ENCODE results near the gene UNC5C.

UNC5C gene

DNA sequence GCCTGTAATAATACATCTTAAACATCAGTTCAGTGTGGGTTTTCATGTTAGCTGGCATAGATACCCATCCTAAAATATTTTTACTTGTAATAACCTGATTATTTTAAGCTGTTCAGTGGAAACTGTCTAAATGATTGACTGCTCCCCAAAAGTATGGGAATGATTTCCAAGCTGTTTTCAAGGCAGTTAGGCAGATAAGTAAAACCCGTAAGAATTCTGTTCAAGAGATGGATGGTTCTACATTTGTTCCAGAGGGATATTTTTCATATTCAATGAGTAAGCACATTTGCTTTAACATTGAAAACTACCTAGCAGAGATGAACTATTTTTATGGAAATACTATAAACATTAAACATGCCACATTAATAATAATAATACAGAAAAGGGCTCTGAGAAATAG lies 161.1 kb downstream of the UNC5C start:
- H3K27me3 ChIP-seq (ENCODE audit: insufficient read depth, poor library complexity, severe bottlenecking) = no peaks in the 10 kb centered on the region

DNA sequence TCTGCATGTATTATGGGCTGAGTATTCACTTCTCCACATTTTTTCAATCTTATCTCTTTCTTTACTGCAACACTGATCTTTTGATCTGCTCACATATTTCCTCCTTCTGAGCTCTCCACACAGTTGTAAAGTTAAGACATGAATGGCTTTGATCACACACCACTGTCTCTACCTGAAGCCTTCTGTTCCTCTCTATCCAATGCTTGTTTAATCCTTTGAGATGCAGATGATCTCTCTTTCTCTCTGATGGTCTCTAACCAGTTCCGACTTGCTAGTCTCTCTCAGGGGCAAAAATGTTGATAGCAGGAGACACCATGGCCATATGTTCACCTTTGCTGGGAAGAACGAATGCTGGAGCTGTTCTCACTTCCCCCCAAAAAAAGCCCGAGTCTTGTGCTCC lies 162.4 kb downstream of the UNC5C start:
- H3K27me3 ChIP-seq (ENCODE audit: insufficient read depth, poor library complexity, severe bottlenecking) = no peaks in the 10 kb centered on the region
- DNase-seq (ENCODE audit: low spot score) (no peak), ATAC-seq (ENCODE audit: low read depth) (no peak)
- no peaks in the 10 kb centered on the region for H3K36me3 ChIP-seq (ENCODE audit: low read depth)
- no peaks in the 10 kb centered on the region for H3K4me1 ChIP-seq (ENCODE audit: insufficient read depth, poor library complexity, severe bottlenecking)
- no peak overlapping the region for H3K27ac ChIP-seq (ENCODE audit: poor library complexity, severe bottlenecking)
- TF ChIP-seq, protein P1, sequence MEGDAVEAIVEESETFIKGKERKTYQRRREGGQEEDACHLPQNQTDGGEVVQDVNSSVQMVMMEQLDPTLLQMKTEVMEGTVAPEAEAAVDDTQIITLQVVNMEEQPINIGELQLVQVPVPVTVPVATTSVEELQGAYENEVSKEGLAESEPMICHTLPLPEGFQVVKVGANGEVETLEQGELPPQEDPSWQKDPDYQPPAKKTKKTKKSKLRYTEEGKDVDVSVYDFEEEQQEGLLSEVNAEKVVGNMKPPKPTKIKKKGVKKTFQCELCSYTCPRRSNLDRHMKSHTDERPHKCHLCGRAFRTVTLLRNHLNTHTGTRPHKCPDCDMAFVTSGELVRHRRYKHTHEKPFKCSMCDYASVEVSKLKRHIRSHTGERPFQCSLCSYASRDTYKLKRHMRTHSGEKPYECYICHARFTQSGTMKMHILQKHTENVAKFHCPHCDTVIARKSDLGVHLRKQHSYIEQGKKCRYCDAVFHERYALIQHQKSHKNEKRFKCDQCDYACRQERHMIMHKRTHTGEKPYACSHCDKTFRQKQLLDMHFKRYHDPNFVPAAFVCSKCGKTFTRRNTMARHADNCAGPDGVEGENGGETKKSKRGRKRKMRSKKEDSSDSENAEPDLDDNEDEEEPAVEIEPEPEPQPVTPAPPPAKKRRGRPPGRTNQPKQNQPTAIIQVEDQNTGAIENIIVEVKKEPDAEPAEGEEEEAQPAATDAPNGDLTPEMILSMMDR (IDR thresholded peaks at IDR 0.05; ENCODE audit: poor library complexity, severe bottlenecking) = no peak
- no peak overlapping the region for H3K4me3 ChIP-seq (ENCODE audit: severe bottlenecking)
- H3K9me3 ChIP-seq (ENCODE audit: severe bottlenecking) = no peaks in the 10 kb centered on the region

More for the DNA sequence above, 161.1 kb downstream of the UNC5C start:
- no peaks in the 10 kb centered on the region for H3K36me3 ChIP-seq (ENCODE audit: low read depth)
- ATAC-seq (ENCODE audit: low read depth) (no peak), DNase-seq (ENCODE audit: low spot score) (no peak)
- H3K4me1 ChIP-seq (ENCODE audit: insufficient read depth, poor library complexity, severe bottlenecking) = no peaks in the 10 kb centered on the region
- H3K9me3 ChIP-seq (ENCODE audit: severe bottlenecking) = no peaks in the 10 kb centered on the region
- no peak overlapping the region for H3K27ac ChIP-seq (ENCODE audit: poor library complexity, severe bottlenecking)
- H3K4me3 ChIP-seq (ENCODE audit: severe bottlenecking) = no peak overlapping the region
- TF ChIP-seq, protein P1 (IDR thresholded peaks at IDR 0.05; ENCODE audit: poor library complexity, severe bottlenecking) = no peak

DNA sequence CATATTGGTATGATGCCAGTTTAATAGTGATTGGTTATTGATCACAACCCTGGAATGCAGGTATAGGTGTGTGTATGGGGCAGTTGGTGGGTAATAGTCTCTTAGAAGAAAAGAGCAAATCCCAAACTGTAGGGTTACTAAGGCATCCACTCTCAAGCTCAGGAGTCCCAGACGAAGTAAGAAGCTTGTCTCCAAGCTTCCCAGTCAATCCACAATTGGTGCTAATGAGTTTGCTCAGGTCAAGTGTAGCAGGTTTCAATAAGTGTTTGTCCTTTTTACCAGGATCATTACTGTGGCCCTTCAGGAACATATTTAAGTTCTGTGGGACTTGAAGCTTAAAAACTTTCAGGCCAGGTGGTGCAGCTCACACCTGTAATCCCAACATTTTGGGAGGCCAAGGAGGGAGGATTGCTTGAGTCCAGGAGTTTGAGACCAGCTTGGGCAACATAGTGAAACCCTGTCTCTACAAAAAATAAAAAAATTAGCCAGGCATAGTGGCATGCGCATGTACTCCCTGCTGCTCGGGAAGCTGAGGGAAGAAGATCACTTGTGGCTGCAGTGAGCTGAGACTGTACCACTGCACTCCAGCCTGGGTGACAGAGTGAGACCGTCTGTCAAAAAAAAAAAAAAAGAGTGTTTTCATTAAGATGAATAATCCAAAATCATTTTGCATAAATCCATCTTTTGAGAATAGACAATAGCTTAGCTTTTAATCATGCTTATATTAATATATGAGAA lies 166.8 kb downstream of the UNC5C start:
- no peak for DNase-seq (ENCODE audit: low spot score)
- Histone ChIP-seq H3K4me1 (ENCODE audit: insufficient read depth, poor library complexity, severe bottlenecking) (no peaks in the 10 kb centered on the region), H3K27ac (ENCODE audit: poor library complexity, severe bottlenecking) (no peak overlapping the region), H3K4me3 (ENCODE audit: severe bottlenecking) (no peak overlapping the region), H3K36me3 (ENCODE audit: low read depth) (no peaks in the 10 kb centered on the region), H3K27me3 (ENCODE audit: insufficient read depth, poor library complexity, severe bottlenecking) (no peaks in the 10 kb centered on the region), H3K9me3 (ENCODE audit: severe bottlenecking) (no peaks in the 10 kb centered on the region)
- TF ChIP-seq, protein P1 (IDR thresholded peaks at IDR 0.05; ENCODE audit: poor library complexity, severe bottlenecking) = no peak
- ATAC-seq (ENCODE audit: low read depth) = no peak

DNA sequence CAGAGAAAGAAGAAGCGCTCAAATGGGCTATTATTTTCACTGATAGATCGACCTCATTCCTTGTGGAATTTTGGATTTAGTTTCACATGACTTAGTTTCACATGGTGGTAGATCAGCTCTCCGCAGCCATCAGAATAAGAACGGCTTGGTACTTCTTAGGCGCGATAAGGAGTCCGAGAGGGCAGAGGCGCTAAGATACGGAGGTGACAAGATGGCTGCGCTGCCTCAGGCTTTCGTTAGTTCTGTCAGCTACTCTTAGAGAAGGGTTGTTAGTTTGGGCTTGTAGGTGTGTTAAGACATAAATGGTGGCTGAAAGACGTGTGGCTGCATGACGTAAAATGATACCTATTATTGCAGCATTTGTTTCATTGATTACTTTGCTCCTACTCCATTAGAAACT lies 169.1 kb downstream of the UNC5C start:
- DNase-seq (ENCODE audit: low spot score) (no peak), ATAC-seq (ENCODE audit: low read depth) (no peak)
- TF ChIP-seq, protein P1 (IDR thresholded peaks at IDR 0.05; ENCODE audit: poor library complexity, severe bottlenecking) = no peak
- Histone ChIP-seq H3K4me3 (ENCODE audit: severe bottlenecking) (no peak overlapping the region), H3K4me1 (ENCODE audit: insufficient read depth, poor library complexity, severe bottlenecking) (no peaks in the 10 kb centered on the region), H3K36me3 (ENCODE audit: low read depth) (no peaks in the 10 kb centered on the region), H3K27ac (ENCODE audit: poor library complexity, severe bottlenecking) (no peak overlapping the region), H3K9me3 (ENCODE audit: severe bottlenecking) (no peaks in the 10 kb centered on the region), H3K27me3 (ENCODE audit: insufficient read depth, poor library complexity, severe bottlenecking) (no peaks in the 10 kb centered on the region)

DNA sequence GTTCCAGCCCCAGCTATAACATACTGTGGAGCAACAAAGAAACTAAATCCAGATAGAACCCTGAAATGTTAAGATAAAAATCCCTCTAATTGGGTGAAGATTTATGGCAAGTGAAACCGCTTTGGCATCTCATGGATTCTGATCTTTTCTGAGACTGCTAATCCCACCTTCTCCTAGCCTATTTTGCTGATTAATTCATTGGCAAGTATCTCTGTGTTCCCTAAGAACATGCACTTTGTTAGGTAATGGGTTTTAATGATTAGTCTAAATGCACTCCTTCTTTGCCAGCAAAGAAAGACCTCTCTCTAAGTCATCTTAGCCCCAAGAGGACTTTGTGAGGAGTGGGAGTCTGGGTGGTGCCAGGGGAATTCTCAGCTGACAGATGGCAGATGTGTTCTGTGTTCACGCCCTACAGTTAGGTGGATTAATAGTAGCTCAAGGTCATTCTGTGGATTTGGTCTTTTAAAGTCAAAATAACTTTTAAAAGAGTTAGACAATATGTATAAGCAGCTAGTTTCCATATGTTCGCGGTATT lies 171.3 kb downstream of the UNC5C start:
- Histone ChIP-seq H3K27ac (ENCODE audit: poor library complexity, severe bottlenecking) (no peak overlapping the region), H3K27me3 (ENCODE audit: insufficient read depth, poor library complexity, severe bottlenecking) (no peaks in the 10 kb centered on the region), H3K9me3 (ENCODE audit: severe bottlenecking) (no peaks in the 10 kb centered on the region), H3K36me3 (ENCODE audit: low read depth) (no peaks in the 10 kb centered on the region), H3K4me1 (ENCODE audit: insufficient read depth, poor library complexity, severe bottlenecking) (no peaks in the 10 kb centered on the region), H3K4me3 (ENCODE audit: severe bottlenecking) (no peak overlapping the region)
- no peak for ATAC-seq (ENCODE audit: low read depth)
- TF ChIP-seq, protein P1 (IDR thresholded peaks at IDR 0.05; ENCODE audit: poor library complexity, severe bottlenecking) = no peak
- no peak for DNase-seq (ENCODE audit: low spot score)
